ENCODE measurements around the gene ZNF277.

- no peak for TF ChIP-seq CTCF (IDR thresholded peaks at IDR 0.05; ENCODE audit: low read depth, low read length)
- no peak for TF ChIP-seq MYC (IDR thresholded peaks at IDR 0.05; ENCODE audit: low read depth, low read length)
- TF ChIP-seq POLR2A (IDR thresholded peaks at IDR 0.05; ENCODE audit: extremely low read depth, insufficient read length), result no peak
- no peak for TF ChIP-seq MAX (IDR thresholded peaks at IDR 0.05; ENCODE audit: low read depth, low read length)
Observed at GRCh38 chr7:112172870-112173567, 33.5 kb upstream of the ZNF277 start.
